Body of pancreas (tissue), 4 donors: ENCODE measurements around the gene SUDS3.

Experiments
- POLR2A ChIP-seq, 3 donors: fragments of 450-650 bp; IDR thresholded peaks; one replicate each; pipeline ENCODE4 v1.6.1; 2016; ENCODE audit warnings: antibody characterized with exemption in 3 of 3, mild to moderate bottlenecking in 2 of 3
- TF ChIP-seq, protein P1 (sequence below), 7 experiments: fragments of 450-650 bp in 4 of 7; fragments of 200-600 bp in 3 of 7; sonication (generic) in 3 of 7; IDR thresholded peaks; one replicate each; pipeline ENCODE4 v1.5.1; 2016 to 2019; ENCODE audit warnings: antibody characterized with exemption in 7 of 7

DNA sequence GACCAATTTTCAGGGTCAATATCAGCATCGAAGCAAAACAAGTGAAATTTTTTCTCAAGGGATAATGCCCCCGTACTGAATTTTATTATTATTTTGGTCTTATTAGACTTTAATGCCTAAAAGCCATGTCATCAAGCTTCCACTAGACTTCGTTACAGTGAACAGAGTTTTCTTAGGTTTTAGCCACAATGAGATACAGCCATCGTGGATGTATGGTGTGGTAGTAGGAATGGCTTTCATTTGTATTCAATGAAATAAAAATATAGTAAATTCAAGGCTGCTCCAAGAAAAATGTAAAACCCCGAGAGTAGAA is 15.3 kb upstream of the SUDS3 start:
- TF ChIP-seq, protein P1, sequence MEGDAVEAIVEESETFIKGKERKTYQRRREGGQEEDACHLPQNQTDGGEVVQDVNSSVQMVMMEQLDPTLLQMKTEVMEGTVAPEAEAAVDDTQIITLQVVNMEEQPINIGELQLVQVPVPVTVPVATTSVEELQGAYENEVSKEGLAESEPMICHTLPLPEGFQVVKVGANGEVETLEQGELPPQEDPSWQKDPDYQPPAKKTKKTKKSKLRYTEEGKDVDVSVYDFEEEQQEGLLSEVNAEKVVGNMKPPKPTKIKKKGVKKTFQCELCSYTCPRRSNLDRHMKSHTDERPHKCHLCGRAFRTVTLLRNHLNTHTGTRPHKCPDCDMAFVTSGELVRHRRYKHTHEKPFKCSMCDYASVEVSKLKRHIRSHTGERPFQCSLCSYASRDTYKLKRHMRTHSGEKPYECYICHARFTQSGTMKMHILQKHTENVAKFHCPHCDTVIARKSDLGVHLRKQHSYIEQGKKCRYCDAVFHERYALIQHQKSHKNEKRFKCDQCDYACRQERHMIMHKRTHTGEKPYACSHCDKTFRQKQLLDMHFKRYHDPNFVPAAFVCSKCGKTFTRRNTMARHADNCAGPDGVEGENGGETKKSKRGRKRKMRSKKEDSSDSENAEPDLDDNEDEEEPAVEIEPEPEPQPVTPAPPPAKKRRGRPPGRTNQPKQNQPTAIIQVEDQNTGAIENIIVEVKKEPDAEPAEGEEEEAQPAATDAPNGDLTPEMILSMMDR (IDR thresholded peaks at IDR 0.05): no peak
- no peak for TF ChIP-seq POLR2A (IDR thresholded peaks at IDR 0.05)
